GM23338 (cell line): ENCODE measurements around the gene CNTROB. TPM values are rescaled to one million over a fixed set of nuclear protein-coding genes. Genes with fewer than 3 reads are reported as not detected.

Experiments
- ATAC-seq: fragments of 200-7000 bp; cut with Tn5 transposase; 3 replicates; pipeline ENCODE4 v1.9.1; 2020
- DNase-seq: peaks from one replicate; pipeline ENCODE4 v3.0.0-alpha.2; 2015; ENCODE audit warnings: low spot score
- H2AFZ ChIP-seq: fragments of 200-600 bp; sonication (generic); 2 replicates; pipeline ENCODE4 v1.8.0; 2016; ENCODE audit warnings: antibody characterized with exemption, mild to moderate bottlenecking, moderate library complexity
- H3F3A ChIP-seq: fragments of 200-600 bp; sonication (generic); replicated peaks from 2 replicates; pipeline ENCODE4 v1.8.0; 2017; ENCODE audit warnings: antibody characterized with exemption, mixed run types, low read depth
- H3K27ac ChIP-seq: fragments of 200-600 bp; sonication (generic); 2 replicates; pipeline ENCODE4 v1.6.1; 2016; ENCODE audit warnings: low read depth
- H3K27me3 ChIP-seq: fragments of 200-600 bp; sonication (generic); 2 replicates; pipeline ENCODE4 v1.8.0; 2016; ENCODE audit warnings: mild to moderate bottlenecking, mixed run types, moderate library complexity; ENCODE audit not compliant: insufficient read depth
- H3K36me3 ChIP-seq: fragments of 200-600 bp; sonication (generic); 2 replicates; pipeline ENCODE4 v1.8.0; 2016; ENCODE audit warnings: mild to moderate bottlenecking; ENCODE audit not compliant: insufficient read depth
- H3K4me1 ChIP-seq: fragments of 200-600 bp; sonication (generic); 2 replicates; pipeline ENCODE4 v1.8.0; 2016; ENCODE audit warnings: mild to moderate bottlenecking, moderate library complexity; ENCODE audit not compliant: insufficient read depth
- H3K4me2 ChIP-seq: fragments of 200-600 bp; sonication (generic); 2 replicates; pipeline ENCODE4 v1.7.1; 2017; ENCODE audit warnings: mixed run types
- H3K4me3 ChIP-seq: fragments of 200-600 bp; sonication (generic); 2 replicates; pipeline ENCODE4 v1.6.1; 2016; ENCODE audit warnings: mixed run types
- H3K79me2 ChIP-seq: fragments of 200-600 bp; sonication (generic); replicated peaks from 2 replicates; pipeline ENCODE4 v1.8.0; 2017; ENCODE audit warnings: mild to moderate bottlenecking; ENCODE audit not compliant: insufficient read depth
- H3K9me2 ChIP-seq: fragments of 200-600 bp; sonication (generic); 2 replicates; pipeline ENCODE4 v1.8.0; 2017; ENCODE audit not compliant: insufficient read depth
- H4K20me1 ChIP-seq: fragments of 200-600 bp; sonication (generic); replicated peaks from 2 replicates; pipeline ENCODE4 v1.8.0; 2017; ENCODE audit warnings: mild to moderate bottlenecking; ENCODE audit not compliant: insufficient read depth
- H3K27ac Mint-ChIP-seq: 2 replicates; pipeline ENCODE4 v1.8.0; 2020; ENCODE audit warnings: inconsistent platforms, mild to moderate bottlenecking, moderate library complexity, mixed read lengths
- H3K27me3 Mint-ChIP-seq: 3 replicates; pipeline ENCODE4 v1.8.0; 2022; ENCODE audit warnings: low read depth, mild to moderate bottlenecking, moderate library complexity, mixed read lengths, inconsistent platforms; ENCODE audit not compliant: insufficient read depth, poor library complexity
- H3K36me3 Mint-ChIP-seq: 3 replicates; pipeline ENCODE4 v1.8.0; 2021; ENCODE audit warnings: low read depth, mild to moderate bottlenecking, inconsistent platforms, moderate library complexity, mixed read lengths
- H3K4me1 Mint-ChIP-seq: 3 replicates; pipeline ENCODE4 v1.8.0; 2020; ENCODE audit warnings: mild to moderate bottlenecking, inconsistent platforms, mixed read lengths
- H3K4me3 Mint-ChIP-seq: 3 replicates; pipeline ENCODE4 v1.8.0; 2021; ENCODE audit warnings: moderate library complexity, mild to moderate bottlenecking, inconsistent platforms, mixed read lengths
- H3K9me3 Mint-ChIP-seq: 3 replicates; pipeline ENCODE4 v1.8.0; 2020; ENCODE audit warnings: moderate library complexity, mild to moderate bottlenecking, inconsistent platforms, mixed read lengths
- CREB1 ChIP-seq: fragments of 250-450 bp; sonication (Bioruptor Pico); IDR thresholded peaks from 2 replicates; pipeline ENCODE4 v1.5.0; 2020; ENCODE audit warnings: low read depth, mild to moderate bottlenecking, moderate library complexity
- CTCF ChIP-seq, 2 experiments: fragments of 200-600 bp in 1 of 2; sonication (generic) in 1 of 2; conservative IDR thresholded peaks; 2 replicates each; pipeline versions ENCODE4 v1.5.1 to v1.6.1; 2016 to 2017; ENCODE audit warnings: antibody characterized with exemption in 2 of 2, low read depth in 2 of 2, mild to moderate bottlenecking in 2 of 2, moderate library complexity in 1 of 2
- EZH2 ChIP-seq: fragments of 200-600 bp; sonication (generic); IDR thresholded peaks from one replicate; pipeline ENCODE4 v1.8.0; 2017; ENCODE audit warnings: antibody characterized with exemption, mild to moderate bottlenecking, low read depth; ENCODE audit not compliant: unreplicated experiment
- EZH2phosphoT487 ChIP-seq: fragments of 200-600 bp; sonication (generic); IDR thresholded peaks from one replicate; pipeline ENCODE4 v1.8.1; 2018; ENCODE audit warnings: antibody characterized with exemption; ENCODE audit not compliant: unreplicated experiment
- JUNB ChIP-seq: IDR thresholded peaks from one replicate; pipeline ENCODE4 v1.6.1; 2016; ENCODE audit warnings: antibody characterized with exemption; ENCODE audit not compliant: unreplicated experiment
- NANOG ChIP-seq: IDR thresholded peaks from 2 replicates; pipeline ENCODE4 v1.6.1; 2016; ENCODE audit warnings: antibody characterized with exemption, borderline replicate concordance
- STAT1 ChIP-seq: IDR thresholded peaks from one replicate; pipeline ENCODE4 v1.6.1; 2016; ENCODE audit warnings: antibody characterized with exemption; ENCODE audit not compliant: unreplicated experiment
- ZNF114 ChIP-seq: fragments of 250-450 bp; sonication (Bioruptor Pico); IDR thresholded peaks from 2 replicates; pipeline ENCODE4 v1.5.0; 2020; ENCODE audit warnings: mild to moderate bottlenecking, moderate library complexity
- polyA plus RNA-seq: library from polyadenylated mRNA; unstranded; fragments of >200 nt; fragmentation: Nextera tagmentation; extraction: Ambion mirVana; gene quantifications from 2 replicates; pipeline ENCODE4 v1.2.1, GENCODE V29; 2016
- total RNA-seq: library from RNA; depleted of rRNA; stranded (reverse); fragments of >200 nt; shearing (Covaris generic); gene quantifications from 2 replicates; pipeline ENCODE4 v1.2.3, GENCODE V29; 2014
- TF ChIP-seq, protein P1 (sequence below): IDR thresholded peaks from 2 replicates; pipeline ENCODE4 v1.6.1; 2016; ENCODE audit warnings: antibody characterized with exemption
- TF ChIP-seq, protein P2 (sequence below): fragments of 250-450 bp; sonication (Bioruptor Pico); IDR thresholded peaks from 2 replicates; pipeline ENCODE4 v1.5.0; 2020; ENCODE audit warnings: mild to moderate bottlenecking, moderate library complexity

Gene CNTROB
- total and polyA plus RNA-seq, 2 experiments from 2014 or later = 16.3 to 18.5 TPM

DNA sequence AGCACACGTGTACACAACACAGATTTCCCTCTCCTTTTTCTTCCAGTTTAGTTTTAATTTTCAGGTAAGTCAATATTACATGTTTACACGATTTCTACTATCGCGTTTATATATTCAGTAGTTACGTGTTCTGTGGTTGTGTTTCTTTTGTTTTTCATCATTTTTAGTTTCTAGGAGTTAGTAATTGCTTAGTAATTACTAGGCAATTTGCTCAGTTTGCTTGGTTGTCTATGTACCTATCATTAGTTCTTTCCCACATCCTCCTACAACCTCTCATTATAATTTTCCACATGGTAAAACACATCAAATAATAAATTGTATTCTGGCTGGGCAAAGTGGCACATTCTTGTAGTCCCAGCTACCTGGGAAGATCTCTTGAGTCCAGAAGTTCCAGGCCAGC lies 45.8 kb downstream of the CNTROB start:
- Histone ChIP-seq H3K4me2 (no peak overlapping the region), H3K4me3 (no peak overlapping the region), H3K36me3 (no peaks in the 10 kb centered on the region), H3K9me2 (no peaks in the 10 kb centered on the region), H3K27ac (no peak overlapping the region), H3F3A (no peaks in the 10 kb centered on the region), H3K79me2 (no peaks in the 10 kb centered on the region), H3K4me1 (no peaks in the 10 kb centered on the region), H2AFZ (no peak overlapping the region), H4K20me1 (no peaks in the 10 kb centered on the region), H3K27me3 (no peaks in the 10 kb centered on the region)
- H3K4me1 Mint-ChIP-seq = no peaks in the 10 kb centered on the region
- peaks cover 14% of the 10 kb centered on the region for H3K9me3 Mint-ChIP-seq
- H3K27me3 Mint-ChIP-seq = peaks cover 9% of the 10 kb centered on the region
- H3K27ac Mint-ChIP-seq = no peak overlapping the region
- no peak for TF ChIP-seq JUNB
- no peak for TF ChIP-seq CTCF (conservative IDR thresholded peaks at IDR 0.05; ENCODE audit: low read depth in 2 of 2)
- no peak for TF ChIP-seq NANOG
- no peak for TF ChIP-seq EZH2phosphoT487
- no peak for TF ChIP-seq ZNF114
- no peak for TF ChIP-seq EZH2
- TF ChIP-seq, protein P1, sequence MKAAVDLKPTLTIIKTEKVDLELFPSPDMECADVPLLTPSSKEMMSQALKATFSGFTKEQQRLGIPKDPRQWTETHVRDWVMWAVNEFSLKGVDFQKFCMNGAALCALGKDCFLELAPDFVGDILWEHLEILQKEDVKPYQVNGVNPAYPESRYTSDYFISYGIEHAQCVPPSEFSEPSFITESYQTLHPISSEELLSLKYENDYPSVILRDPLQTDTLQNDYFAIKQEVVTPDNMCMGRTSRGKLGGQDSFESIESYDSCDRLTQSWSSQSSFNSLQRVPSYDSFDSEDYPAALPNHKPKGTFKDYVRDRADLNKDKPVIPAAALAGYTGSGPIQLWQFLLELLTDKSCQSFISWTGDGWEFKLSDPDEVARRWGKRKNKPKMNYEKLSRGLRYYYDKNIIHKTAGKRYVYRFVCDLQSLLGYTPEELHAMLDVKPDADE = no peak
- no peak for TF ChIP-seq STAT1
- TF ChIP-seq, protein P2, sequence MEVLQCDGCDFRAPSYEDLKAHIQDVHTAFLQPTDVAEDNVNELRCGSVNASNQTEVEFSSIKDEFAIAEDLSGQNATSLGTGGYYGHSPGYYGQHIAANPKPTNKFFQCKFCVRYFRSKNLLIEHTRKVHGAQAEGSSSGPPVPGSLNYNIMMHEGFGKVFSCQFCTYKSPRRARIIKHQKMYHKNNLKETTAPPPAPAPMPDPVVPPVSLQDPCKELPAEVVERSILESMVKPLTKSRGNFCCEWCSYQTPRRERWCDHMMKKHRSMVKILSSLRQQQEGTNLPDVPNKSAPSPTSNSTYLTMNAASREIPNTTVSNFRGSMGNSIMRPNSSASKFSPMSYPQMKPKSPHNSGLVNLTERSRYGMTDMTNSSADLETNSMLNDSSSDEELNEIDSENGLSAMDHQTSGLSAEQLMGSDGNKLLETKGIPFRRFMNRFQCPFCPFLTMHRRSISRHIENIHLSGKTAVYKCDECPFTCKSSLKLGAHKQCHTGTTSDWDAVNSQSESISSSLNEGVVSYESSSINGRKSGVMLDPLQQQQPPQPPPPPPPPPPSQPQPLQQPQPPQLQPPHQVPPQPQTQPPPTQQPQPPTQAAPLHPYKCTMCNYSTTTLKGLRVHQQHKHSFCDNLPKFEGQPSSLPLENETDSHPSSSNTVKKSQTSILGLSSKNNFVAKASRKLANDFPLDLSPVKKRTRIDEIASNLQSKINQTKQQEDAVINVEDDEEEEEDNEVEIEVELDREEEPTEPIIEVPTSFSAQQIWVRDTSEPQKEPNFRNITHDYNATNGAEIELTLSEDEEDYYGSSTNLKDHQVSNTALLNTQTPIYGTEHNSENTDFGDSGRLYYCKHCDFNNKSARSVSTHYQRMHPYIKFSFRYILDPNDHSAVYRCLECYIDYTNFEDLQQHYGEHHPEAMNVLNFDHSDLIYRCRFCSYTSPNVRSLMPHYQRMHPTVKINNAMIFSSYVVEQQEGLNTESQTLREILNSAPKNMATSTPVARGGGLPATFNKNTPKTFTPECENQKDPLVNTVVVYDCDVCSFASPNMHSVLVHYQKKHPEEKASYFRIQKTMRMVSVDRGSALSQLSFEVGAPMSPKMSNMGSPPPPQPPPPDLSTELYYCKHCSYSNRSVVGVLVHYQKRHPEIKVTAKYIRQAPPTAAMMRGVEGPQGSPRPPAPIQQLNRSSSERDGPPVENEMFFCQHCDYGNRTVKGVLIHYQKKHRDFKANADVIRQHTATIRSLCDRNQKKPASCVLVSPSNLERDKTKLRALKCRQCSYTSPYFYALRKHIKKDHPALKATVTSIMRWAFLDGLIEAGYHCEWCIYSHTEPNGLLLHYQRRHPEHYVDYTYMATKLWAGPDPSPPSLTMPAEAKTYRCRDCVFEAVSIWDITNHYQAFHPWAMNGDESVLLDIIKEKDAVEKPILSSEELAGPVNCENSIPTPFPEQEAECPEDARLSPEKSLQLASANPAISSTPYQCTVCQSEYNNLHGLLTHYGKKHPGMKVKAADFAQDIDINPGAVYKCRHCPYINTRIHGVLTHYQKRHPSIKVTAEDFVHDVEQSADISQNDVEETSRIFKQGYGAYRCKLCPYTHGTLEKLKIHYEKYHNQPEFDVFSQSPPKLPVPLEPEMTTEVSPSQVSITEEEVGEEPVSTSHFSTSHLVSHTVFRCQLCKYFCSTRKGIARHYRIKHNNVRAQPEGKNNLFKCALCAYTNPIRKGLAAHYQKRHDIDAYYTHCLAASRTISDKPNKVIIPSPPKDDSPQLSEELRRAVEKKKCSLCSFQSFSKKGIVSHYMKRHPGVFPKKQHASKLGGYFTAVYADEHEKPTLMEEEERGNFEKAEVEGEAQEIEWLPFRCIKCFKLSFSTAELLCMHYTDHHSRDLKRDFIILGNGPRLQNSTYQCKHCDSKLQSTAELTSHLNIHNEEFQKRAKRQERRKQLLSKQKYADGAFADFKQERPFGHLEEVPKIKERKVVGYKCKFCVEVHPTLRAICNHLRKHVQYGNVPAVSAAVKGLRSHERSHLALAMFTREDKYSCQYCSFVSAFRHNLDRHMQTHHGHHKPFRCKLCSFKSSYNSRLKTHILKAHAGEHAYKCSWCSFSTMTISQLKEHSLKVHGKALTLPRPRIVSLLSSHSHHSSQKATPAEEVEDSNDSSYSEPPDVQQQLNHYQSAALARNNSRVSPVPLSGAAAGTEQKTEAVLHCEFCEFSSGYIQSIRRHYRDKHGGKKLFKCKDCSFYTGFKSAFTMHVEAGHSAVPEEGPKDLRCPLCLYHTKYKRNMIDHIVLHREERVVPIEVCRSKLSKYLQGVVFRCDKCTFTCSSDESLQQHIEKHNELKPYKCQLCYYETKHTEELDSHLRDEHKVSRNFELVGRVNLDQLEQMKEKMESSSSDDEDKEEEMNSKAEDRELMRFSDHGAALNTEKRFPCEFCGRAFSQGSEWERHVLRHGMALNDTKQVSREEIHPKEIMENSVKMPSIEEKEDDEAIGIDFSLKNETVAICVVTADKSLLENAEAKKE (CRISPR knock-in tag) = no peak
- TF ChIP-seq CREB1 (CRISPR knock-in tag) = no peak
- H3K4me3 Mint-ChIP-seq = no peak overlapping the region; the same call in 2 of the 3 replicates
- DNase-seq (no peak), ATAC-seq (no peak)
- no peaks in the 10 kb centered on the region for H3K36me3 Mint-ChIP-seq
